Activated T-helper 17 cell treated with anti-CD3 and anti-CD28 coated beads, Interleukin-2, amount 50 U/mL, for 72 hours (primary cell): ENCODE data around the gene GALNTL6. TPM values are rescaled to one million over a fixed set of nuclear protein-coding genes. Genes with fewer than 3 reads are reported as not detected.

Source experiments
- ATAC-seq: fragments of 150-1000 bp; cut with Tn5 transposase; replicated peaks from 2 replicates; pipeline ENCODE4 v1.10.0; 2021; ENCODE audit warnings: mild to moderate bottlenecking, moderate library complexity
- H3K27ac Mint-ChIP-seq: one replicate; pipeline ENCODE4 v1.8.0; 2022; ENCODE audit warnings: mixed read lengths
- H3K27me3 Mint-ChIP-seq: one replicate; pipeline ENCODE4 v1.8.0; 2022; ENCODE audit warnings: mixed read lengths
- H3K36me3 Mint-ChIP-seq: one replicate; pipeline ENCODE4 v1.8.0; 2022; ENCODE audit warnings: low read depth, mild to moderate bottlenecking, mixed read lengths
- H3K4me1 Mint-ChIP-seq: one replicate; pipeline ENCODE4 v1.8.0; 2022; ENCODE audit warnings: mixed read lengths
- H3K4me3 Mint-ChIP-seq: one replicate; pipeline ENCODE4 v1.8.0; 2022; ENCODE audit warnings: mild to moderate bottlenecking, mixed read lengths
- H3K9me3 Mint-ChIP-seq: one replicate; pipeline ENCODE4 v1.8.0; 2022; ENCODE audit warnings: mixed read lengths
- total RNA-seq, 2 donors: library from RNA; stranded (reverse); gene quantifications; one replicate each; pipeline ENCODE4 v1.2.3, GENCODE V29; 2022

The GALNTL6 gene
- total RNA-seq, 2 donors from 2014 or later = not detected

DNA sequence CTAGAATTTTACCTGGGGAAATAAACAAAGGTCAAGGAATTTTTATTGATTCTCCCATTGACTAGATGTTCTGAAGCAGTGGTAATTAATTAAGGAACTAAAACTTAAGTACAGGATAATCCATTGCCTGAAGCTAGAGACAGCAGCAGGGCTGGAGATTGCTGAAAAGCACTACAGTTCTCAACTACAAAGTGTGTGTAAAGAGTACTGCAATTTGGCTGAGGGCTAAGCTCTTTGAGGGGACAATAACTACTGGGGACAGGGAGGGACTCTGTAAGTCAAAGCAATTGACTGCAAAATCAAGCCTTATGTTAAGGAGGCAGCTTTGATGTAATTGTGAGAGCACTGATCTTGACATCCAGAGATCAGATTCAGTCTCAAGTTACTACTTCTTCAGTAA, 260.4 kb downstream of the GALNTL6 start:
- no peaks in the 10 kb centered on the region for H3K36me3 Mint-ChIP-seq
- H3K9me3 Mint-ChIP-seq = peaks cover 24% of the 10 kb centered on the region
- no peaks in the 10 kb centered on the region for H3K27me3 Mint-ChIP-seq
- H3K4me1 Mint-ChIP-seq = no peaks in the 10 kb centered on the region
- no peak overlapping the region for H3K27ac Mint-ChIP-seq
- no peak overlapping the region for H3K4me3 Mint-ChIP-seq
- ATAC-seq = no peak

DNA sequence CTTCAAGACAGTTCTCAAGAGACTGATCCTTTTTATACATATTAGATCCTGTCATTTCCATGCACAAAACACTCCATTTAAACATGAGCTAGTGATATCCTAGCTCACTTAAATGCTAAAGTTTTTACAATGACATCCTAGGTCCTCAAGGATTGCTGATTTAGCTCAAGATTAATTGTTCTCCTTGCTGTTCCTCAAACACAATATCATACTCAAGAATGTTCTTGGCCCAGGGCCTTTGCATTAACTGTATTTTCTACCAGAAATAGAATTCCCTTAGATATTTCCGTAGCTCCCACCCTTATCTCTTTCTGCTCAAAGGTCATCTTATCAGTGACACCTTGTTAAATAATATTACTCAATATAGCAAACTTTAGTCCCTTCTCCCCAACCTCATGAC, 270.1 kb downstream of the GALNTL6 start:
- no peak for ATAC-seq
- H3K4me1 Mint-ChIP-seq = no peaks in the 10 kb centered on the region
- H3K36me3 Mint-ChIP-seq = no peaks in the 10 kb centered on the region
- H3K27me3 Mint-ChIP-seq = no peaks in the 10 kb centered on the region
- H3K4me3 Mint-ChIP-seq = no peak overlapping the region
- H3K27ac Mint-ChIP-seq = no peak overlapping the region
- H3K9me3 Mint-ChIP-seq = no peaks in the 10 kb centered on the region

DNA sequence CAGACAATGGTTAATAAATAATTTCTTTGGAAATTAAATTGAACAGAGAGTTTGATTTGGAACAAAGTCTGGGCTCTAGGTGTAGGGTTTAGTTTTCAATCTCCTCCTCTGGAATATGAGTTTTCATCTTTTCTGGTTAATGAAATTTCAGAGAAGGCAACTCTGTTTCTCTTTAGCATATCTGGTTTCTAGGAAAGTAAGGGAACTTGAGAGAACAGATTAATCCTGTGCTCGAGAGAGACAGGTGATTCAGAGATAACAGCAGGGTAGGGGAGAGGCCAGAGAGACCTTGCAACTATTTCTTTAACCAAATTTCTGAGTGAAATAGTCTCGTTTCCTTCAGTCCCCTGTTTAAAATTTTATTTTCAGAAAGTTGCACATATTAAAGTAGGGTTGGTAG, 275.4 kb downstream of the GALNTL6 start:
- H3K27me3 Mint-ChIP-seq = no peaks in the 10 kb centered on the region
- no peak for ATAC-seq
- no peak overlapping the region for H3K4me3 Mint-ChIP-seq
- H3K36me3 Mint-ChIP-seq = no peaks in the 10 kb centered on the region
- no peak overlapping the region for H3K27ac Mint-ChIP-seq
- H3K9me3 Mint-ChIP-seq = peaks cover 4% of the 10 kb centered on the region
- no peaks in the 10 kb centered on the region for H3K4me1 Mint-ChIP-seq

DNA sequence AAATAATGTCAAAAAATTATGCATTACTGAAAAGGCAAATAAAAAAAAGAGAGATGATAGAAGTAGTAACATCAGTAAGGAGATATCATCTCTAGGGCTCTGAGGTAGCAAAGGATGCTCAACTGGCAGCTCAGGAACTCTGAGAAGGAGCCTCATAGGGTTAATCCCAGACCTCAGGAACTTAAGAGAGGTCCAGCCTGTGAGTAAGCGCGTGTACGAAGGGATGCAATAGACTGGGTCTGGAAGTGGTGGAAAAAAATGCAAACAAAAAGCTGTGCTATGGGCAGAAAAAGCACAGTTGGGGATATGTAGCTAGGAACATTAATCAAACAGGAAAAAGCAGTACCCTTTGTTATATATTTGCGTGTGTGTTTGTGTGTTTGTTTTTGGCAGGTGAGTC, 282.0 kb downstream of the GALNTL6 start:
- no peaks in the 10 kb centered on the region for H3K4me1 Mint-ChIP-seq
- no peak overlapping the region for H3K27ac Mint-ChIP-seq
- H3K9me3 Mint-ChIP-seq = peaks cover 21% of the 10 kb centered on the region
- no peak overlapping the region for H3K4me3 Mint-ChIP-seq
- no peaks in the 10 kb centered on the region for H3K27me3 Mint-ChIP-seq
- no peaks in the 10 kb centered on the region for H3K36me3 Mint-ChIP-seq
- ATAC-seq = no peak

DNA sequence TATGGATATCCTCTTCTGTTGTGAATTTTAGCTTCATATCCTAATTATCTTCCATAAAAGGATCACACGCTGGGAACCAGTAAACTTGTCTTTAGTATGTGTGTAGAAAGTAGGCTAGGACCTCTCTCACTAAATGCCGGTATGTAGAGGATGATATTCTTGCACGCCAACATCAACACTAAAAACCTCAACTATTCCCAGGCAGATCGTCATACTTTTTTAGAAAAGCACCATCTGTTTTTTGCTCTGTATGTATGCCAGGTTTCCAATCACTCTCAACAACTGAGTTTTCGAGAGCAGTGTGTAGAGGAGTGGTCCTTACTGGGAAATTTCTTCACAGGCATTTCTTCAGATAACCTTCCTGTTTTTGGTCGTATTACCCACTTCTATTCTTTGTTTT, 283.6 kb downstream of the GALNTL6 start:
- ATAC-seq = no peak

DNA sequence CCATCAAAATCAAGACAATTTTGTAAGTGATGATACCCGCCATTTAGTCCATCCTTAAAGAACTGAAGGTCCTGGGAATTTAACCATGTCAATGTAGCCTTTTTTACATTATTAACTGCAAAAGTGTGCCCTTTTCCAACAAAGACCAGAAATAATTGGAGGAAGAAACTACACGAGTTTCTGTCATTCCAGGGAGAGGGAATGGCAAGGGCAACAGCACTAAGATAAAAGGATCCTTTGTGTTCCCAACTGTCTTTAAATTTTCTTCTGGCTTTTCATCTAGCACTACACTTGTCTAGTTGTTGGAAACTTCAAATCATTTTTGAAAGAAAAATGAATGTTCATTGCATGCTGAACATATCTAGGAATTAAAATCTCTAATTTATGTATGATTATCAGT, 286.2 kb downstream of the GALNTL6 start:
- no peak for ATAC-seq
- H3K27me3 Mint-ChIP-seq = no peaks in the 10 kb centered on the region
- H3K4me3 Mint-ChIP-seq = no peak overlapping the region
- H3K27ac Mint-ChIP-seq = no peak overlapping the region
- peaks cover 29% of the 10 kb centered on the region for H3K9me3 Mint-ChIP-seq
- no peaks in the 10 kb centered on the region for H3K36me3 Mint-ChIP-seq
- H3K4me1 Mint-ChIP-seq = no peaks in the 10 kb centered on the region

More for the DNA sequence above, 283.6 kb downstream of the GALNTL6 start:
- Mint-ChIP-seq H3K4me3 (no peak overlapping the region), H3K9me3 (peaks cover 22% of the 10 kb centered on the region), H3K36me3 (no peaks in the 10 kb centered on the region), H3K27me3 (no peaks in the 10 kb centered on the region), H3K4me1 (no peaks in the 10 kb centered on the region), H3K27ac (no peak overlapping the region)

DNA sequence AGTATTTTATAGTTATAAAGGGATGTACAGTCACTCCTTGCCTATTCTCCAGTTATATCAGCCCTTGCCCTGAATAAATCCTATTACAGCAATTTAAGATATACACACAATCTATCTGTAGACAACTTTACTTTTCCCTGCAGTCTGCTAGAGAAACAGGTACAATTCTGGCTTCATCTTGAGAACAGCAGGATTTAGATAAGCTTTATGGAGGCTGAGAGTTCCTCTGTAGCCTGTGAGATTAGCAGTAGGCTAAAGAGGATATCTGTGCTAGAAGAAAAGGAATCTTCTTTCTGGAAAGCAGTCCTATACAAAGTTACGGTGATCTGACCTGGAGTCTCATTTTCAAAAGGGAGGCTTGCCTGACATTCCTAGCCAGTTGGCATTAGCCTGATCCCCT, 290.3 kb downstream of the GALNTL6 start:
- Mint-ChIP-seq H3K27ac (no peak overlapping the region), H3K27me3 (no peaks in the 10 kb centered on the region), H3K4me1 (no peaks in the 10 kb centered on the region), H3K4me3 (no peak overlapping the region), H3K36me3 (no peaks in the 10 kb centered on the region), H3K9me3 (peaks cover 16% of the 10 kb centered on the region)
- ATAC-seq = no peak

DNA sequence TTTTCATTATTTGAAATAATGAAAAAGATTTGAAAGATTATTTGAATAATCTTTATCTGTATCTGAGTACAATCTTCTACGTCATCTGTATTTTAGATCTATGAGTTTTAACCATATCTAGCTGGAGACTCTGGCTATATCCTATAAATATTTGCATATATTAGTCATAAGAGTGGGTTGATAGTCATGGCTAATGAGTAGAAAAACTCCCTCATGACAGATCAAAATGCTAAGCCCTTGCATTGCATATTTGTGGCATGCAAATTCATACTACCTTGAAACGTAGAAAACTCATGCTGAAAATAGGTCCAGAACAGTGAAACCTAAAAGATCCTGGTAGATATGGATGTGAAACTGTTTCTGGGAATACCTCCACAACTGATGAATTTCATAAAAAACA, 291.3 kb downstream of the GALNTL6 start:
- Mint-ChIP-seq H3K9me3 (peaks cover 11% of the 10 kb centered on the region), H3K4me1 (no peaks in the 10 kb centered on the region), H3K4me3 (no peak overlapping the region), H3K27ac (no peak overlapping the region), H3K36me3 (no peaks in the 10 kb centered on the region), H3K27me3 (no peaks in the 10 kb centered on the region)
- no peak for ATAC-seq

DNA sequence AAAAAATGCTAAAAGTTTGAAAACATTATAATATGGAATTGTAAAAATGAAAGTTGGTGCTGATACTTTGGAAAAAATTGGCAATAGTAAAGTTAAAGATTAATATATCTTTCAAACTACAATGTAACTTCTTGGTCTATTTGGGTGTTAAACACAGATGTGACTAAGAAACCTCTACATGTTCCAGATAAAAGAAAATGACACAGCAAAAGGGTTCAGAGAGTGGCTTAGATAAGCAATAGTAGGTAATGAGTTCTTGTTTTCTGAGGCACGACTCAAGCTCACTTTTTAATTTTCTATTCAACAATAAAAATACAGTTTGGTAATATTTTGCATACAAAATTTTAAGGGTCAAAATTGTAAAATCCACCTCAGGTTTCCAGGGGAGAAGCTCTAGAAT, 292.7 kb downstream of the GALNTL6 start:
- ATAC-seq = no peak
- Mint-ChIP-seq H3K9me3 (peaks cover 10% of the 10 kb centered on the region), H3K4me1 (no peaks in the 10 kb centered on the region), H3K27me3 (no peaks in the 10 kb centered on the region), H3K27ac (no peak overlapping the region), H3K36me3 (no peaks in the 10 kb centered on the region), H3K4me3 (no peak overlapping the region)

DNA sequence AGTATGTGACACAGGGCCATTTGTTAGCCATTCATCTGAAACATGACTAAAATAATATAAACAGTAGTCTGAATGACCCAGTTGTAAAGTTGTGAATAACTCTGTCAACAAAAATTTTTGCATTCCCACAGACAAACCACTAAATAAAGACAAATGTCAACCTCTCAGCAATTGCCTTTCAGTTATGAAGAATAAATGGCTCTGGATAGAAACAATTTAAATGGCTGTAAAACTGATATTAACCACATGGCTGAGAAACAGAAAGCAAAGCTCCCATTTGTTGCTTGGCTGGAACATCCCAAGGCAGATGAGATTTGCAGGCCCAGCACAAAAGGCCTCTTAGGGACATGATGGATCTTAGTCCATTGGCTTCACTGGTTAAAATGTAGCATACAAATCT, 296.3 kb downstream of the GALNTL6 start:
- Mint-ChIP-seq H3K27ac (no peak overlapping the region), H3K9me3 (no peaks in the 10 kb centered on the region), H3K4me3 (no peak overlapping the region), H3K4me1 (no peaks in the 10 kb centered on the region), H3K36me3 (no peaks in the 10 kb centered on the region), H3K27me3 (no peaks in the 10 kb centered on the region)
- ATAC-seq = no peak

DNA sequence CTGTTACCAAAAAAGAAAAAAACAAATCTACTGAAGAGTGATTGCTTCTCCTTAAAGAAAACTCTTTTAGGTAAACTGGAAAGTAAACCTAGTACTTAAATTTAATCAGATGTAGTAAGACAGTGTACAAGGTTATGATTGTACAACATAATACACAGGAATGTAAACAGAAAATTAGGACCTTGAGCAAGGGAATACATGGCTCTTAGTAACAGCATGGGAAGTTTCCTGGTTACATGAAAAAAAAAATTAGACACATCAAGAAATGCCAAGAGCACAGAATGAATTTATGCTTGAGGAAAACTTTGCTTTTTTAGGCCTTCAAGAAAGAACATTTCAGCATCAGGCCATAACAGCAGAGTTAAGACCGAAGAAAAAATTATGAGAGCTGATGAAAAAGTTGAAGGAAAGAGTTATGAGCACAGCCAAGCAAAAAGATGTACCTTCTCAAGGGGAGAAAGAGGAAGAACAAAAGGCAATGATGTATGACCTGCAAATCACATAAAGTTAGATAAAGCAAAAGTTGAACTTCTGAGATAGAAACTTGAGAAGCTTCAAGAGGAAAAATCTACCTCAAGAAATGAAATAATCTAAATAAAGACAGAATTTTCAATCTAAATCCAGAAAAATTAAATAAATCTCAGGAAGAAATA, 311.6 kb downstream of the GALNTL6 start:
- H3K9me3 Mint-ChIP-seq = peaks cover 6% of the 10 kb centered on the region
- no peak overlapping the region for H3K4me3 Mint-ChIP-seq
- no peak overlapping the region for H3K27ac Mint-ChIP-seq
- no peaks in the 10 kb centered on the region for H3K4me1 Mint-ChIP-seq
- H3K27me3 Mint-ChIP-seq = no peaks in the 10 kb centered on the region
- no peak for ATAC-seq
- H3K36me3 Mint-ChIP-seq = no peaks in the 10 kb centered on the region

DNA sequence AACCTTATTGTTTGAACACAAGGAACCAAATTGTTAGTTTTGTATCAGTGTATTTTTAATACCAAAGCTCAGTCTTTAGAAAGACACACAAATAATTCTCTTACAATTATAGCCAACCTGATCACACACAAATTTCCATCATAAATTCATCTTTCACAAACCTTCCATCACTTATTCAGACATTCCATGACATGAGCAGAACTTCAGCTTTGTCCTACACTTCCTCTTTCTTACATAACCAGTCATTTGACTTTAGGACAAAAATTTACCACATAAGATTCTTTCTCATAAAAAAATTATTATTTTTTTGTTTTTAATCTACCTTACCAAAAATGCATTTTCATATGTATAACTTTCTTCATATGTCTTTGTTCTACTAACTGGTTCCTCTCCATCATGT, 312.2 kb downstream of the GALNTL6 start:
- H3K27ac Mint-ChIP-seq = no peak overlapping the region
- no peak overlapping the region for H3K4me3 Mint-ChIP-seq
- peaks cover 7% of the 10 kb centered on the region for H3K9me3 Mint-ChIP-seq
- no peaks in the 10 kb centered on the region for H3K27me3 Mint-ChIP-seq
- H3K4me1 Mint-ChIP-seq = no peaks in the 10 kb centered on the region
- no peak for ATAC-seq
- H3K36me3 Mint-ChIP-seq = no peaks in the 10 kb centered on the region

DNA sequence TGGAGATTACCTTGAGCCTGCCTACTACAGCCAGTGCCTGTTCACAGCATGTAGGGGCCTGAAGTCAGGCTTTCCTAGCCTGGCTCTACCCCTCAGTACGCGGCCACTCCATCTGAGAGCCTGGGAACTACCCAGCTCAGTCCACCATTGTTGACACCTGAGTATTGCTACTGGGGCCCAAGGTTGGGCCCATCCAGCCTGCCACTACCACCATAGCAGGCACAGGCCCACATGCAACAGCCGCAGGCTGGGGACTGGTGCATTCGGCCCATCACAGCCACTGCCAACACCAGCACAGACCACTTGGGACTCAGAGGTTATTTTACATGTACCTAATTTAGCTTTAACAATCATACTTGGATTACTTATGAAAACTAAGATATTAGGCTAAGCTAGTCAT, 314.0 kb downstream of the GALNTL6 start:
- no peaks in the 10 kb centered on the region for H3K36me3 Mint-ChIP-seq
- no peak for ATAC-seq
- H3K27me3 Mint-ChIP-seq = no peaks in the 10 kb centered on the region
- H3K27ac Mint-ChIP-seq = no peak overlapping the region
- H3K4me3 Mint-ChIP-seq = no peak overlapping the region
- H3K9me3 Mint-ChIP-seq = peaks cover 7% of the 10 kb centered on the region
- no peaks in the 10 kb centered on the region for H3K4me1 Mint-ChIP-seq

DNA sequence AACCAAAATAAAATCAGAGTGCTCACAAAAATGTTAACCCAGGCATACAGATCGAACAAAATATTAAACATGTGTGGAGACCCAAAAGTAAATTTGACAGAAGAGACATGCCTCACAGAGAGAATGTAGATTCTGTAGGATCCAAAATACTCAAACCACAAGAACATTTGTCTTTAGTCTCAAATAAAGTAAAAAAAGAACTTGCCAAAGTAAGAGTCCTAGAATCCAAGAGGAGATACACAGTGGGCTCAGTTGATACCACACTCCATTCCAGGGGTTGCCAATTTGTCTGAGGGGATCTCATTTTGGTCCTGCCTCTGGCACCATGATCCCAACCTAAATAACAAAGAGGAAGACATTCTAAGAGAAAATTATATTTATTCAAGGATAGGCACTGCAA, 316.4 kb downstream of the GALNTL6 start:
- H3K4me3 Mint-ChIP-seq = no peak overlapping the region
- H3K27me3 Mint-ChIP-seq = no peaks in the 10 kb centered on the region
- H3K4me1 Mint-ChIP-seq = no peaks in the 10 kb centered on the region
- H3K36me3 Mint-ChIP-seq = no peaks in the 10 kb centered on the region
- H3K27ac Mint-ChIP-seq = no peak overlapping the region
- ATAC-seq = no peak
- H3K9me3 Mint-ChIP-seq = peaks cover 12% of the 10 kb centered on the region

DNA sequence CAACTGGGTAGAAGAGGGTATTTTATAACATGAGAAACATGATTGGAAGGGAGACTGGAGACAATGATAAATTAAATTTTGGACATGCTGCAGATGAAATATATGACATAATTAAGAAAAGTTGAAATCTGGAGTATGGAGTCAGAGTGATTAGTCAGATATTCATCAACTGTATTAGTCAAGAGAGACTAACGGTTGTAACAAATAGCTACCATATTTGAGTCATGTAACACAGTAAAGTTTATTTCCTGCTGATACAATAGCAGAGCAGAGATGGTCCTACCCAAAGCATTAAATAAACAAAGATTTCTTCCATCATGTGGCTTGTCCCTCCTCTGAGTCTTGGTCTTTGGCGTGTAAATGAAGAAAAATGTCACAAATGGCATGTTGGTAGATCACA, 321.3 kb downstream of the GALNTL6 start:
- Mint-ChIP-seq H3K4me1 (no peaks in the 10 kb centered on the region), H3K4me3 (no peak overlapping the region)

DNA sequence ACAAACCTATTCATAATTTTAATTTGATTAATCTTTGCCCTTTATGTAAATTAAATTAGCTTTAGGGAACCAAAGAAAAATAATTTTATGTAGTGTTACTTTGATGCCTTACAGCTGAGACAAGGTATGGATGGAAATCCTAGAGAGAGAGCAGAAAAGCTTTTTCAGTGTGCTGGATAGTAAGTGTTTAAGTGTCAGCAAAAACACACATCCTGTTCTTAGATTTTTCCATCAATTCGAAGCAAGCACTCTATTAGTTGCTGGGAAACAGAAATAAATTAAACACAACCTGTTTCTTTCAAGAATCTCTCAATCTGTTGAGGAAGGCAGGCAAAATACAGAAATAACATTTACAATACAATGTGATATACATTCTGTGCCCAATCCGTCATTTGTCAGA, 327.8 kb downstream of the GALNTL6 start:
- H3K27ac Mint-ChIP-seq = no peak overlapping the region
- peaks cover 5% of the 10 kb centered on the region for H3K9me3 Mint-ChIP-seq
- no peak for ATAC-seq
- no peaks in the 10 kb centered on the region for H3K27me3 Mint-ChIP-seq
- H3K4me3 Mint-ChIP-seq = no peak overlapping the region
- no peaks in the 10 kb centered on the region for H3K4me1 Mint-ChIP-seq
- no peaks in the 10 kb centered on the region for H3K36me3 Mint-ChIP-seq

More for the DNA sequence above, 321.3 kb downstream of the GALNTL6 start:
- no peak overlapping the region for H3K27ac Mint-ChIP-seq
- no peak for ATAC-seq
- no peaks in the 10 kb centered on the region for H3K27me3 Mint-ChIP-seq
- peaks cover 8% of the 10 kb centered on the region for H3K9me3 Mint-ChIP-seq
- H3K36me3 Mint-ChIP-seq = no peaks in the 10 kb centered on the region
